KMS-11 (cell line): ENCODE data around the gene CLIC6.
"Not testable (repeated sequence)": the region's sequence is repeated elsewhere in the genome, so short reads cannot be mapped to it uniquely, and the experiment has no call there.

ENCODE experiments used
- H2AFZ ChIP-seq: fragments of 200-600 bp; sonication (generic); 2 replicates; pipeline ENCODE4 v1.6.1; 2016; ENCODE audit warnings: antibody characterized with exemption, mixed run types, low read depth
- H3K27ac ChIP-seq: fragments of 200-600 bp; sonication (generic); 2 replicates; pipeline ENCODE4 v1.6.1; 2016; ENCODE audit warnings: mild to moderate bottlenecking, mixed run types
- H3K27me3 ChIP-seq: fragments of 200-600 bp; sonication (generic); 2 replicates; pipeline ENCODE4 v1.6.1; 2017; ENCODE audit warnings: mild to moderate bottlenecking, low read depth, mixed run types, moderate library complexity; ENCODE audit not compliant: insufficient read depth
- H3K36me3 ChIP-seq: fragments of 200-600 bp; sonication (generic); 2 replicates; pipeline ENCODE4 v1.6.1; 2017; ENCODE audit warnings: mild to moderate bottlenecking, mixed run types; ENCODE audit not compliant: insufficient read depth
- H3K4me1 ChIP-seq: fragments of 200-600 bp; sonication (generic); 2 replicates; pipeline ENCODE4 v1.6.1; 2016; ENCODE audit warnings: mild to moderate bottlenecking, low read depth, mixed run types; ENCODE audit not compliant: poor library complexity, severe bottlenecking
- H3K4me2 ChIP-seq: fragments of 200-600 bp; sonication (generic); 2 replicates; pipeline ENCODE4 v1.7.0; 2016; ENCODE audit warnings: mild to moderate bottlenecking, mixed run types
- H3K4me3 ChIP-seq: fragments of 200-600 bp; sonication (generic); IDR thresholded peaks from 2 replicates; pipeline ENCODE4 v1.6.1; 2017; ENCODE audit warnings: low read depth, low read length, mixed read lengths; ENCODE audit not compliant: insufficient read depth
- H3K79me2 ChIP-seq: fragments of 200-600 bp; sonication (generic); 2 replicates; pipeline ENCODE4 v1.6.1; 2016; ENCODE audit warnings: low read depth, mixed run types; ENCODE audit not compliant: insufficient read depth
- H3K9ac ChIP-seq: fragments of 200-600 bp; sonication (generic); 2 replicates; pipeline ENCODE4 v1.6.1; 2016; ENCODE audit warnings: mild to moderate bottlenecking, mixed run types
- H4K20me1 ChIP-seq: fragments of 200-600 bp; sonication (generic); 2 replicates; pipeline ENCODE4 v1.6.1; 2016; ENCODE audit warnings: mild to moderate bottlenecking, mixed run types; ENCODE audit not compliant: insufficient read depth
- TF ChIP-seq, protein P1 (sequence below): fragments of 200-600 bp; sonication (generic); conservative IDR thresholded peaks from 2 replicates; pipeline ENCODE4 v1.6.1; 2017; ENCODE audit warnings: low read depth, mild to moderate bottlenecking, antibody characterized with exemption, low read length, moderate library complexity, mixed read lengths

CLIC6 gene

DNA sequence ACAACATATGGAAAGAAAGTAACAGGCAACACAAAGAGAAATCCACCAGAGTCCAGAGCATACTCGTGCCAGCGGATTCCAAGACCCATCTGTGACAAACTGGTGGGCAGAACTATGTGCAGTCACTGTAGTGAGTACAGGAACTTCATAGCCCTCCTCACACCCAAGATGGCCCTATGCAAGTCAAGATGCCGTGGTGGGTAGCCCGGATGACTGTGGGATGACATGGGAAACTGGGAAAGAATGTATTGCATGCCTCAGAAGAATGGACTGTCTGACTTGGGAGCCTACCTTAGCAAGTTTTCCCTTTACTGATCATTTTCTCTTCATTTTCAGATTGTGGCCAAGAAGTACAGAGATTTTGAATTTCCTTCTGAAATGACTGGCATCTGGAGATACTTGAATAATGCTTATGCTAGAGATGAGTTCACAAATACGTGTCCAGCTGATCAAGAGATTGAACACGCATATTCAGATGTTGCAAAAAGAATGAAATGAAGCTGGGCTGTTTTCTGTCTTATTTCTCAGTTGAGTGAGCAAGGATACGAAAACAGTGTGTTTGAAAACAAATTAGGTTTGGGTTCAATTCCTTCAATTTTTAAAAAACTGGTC lies 47.3 kb downstream of the CLIC6 start:
- Histone ChIP-seq H3K27ac (no peak overlapping the region), H3K36me3 (no peaks in the 10 kb centered on the region), H3K4me2 (no peak overlapping the region)

DNA sequence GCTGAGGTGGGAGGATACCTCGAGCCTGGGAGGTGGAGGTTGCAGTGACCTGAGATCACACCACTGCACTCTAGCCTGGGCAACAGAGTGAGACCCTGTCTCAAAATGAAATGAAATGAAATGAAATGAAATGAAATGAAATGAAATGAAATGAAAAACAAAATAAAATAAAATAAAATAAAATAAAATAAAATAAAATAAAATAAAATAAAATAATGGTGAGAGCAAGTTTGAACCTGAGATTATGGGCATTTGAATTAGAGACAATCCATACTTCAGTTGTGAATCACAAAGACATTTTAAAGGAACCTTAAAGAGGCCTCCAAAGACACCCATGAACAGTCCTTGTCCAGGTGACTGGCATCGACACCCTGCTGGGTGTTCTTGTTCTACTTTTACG lies 49.7 kb downstream of the CLIC6 start:
- not testable (repeated sequence) for H3K4me2 ChIP-seq, H2AFZ ChIP-seq, H3K27me3 ChIP-seq, H3K79me2 ChIP-seq, H4K20me1 ChIP-seq, H3K4me1 ChIP-seq, H3K9ac ChIP-seq, H3K27ac ChIP-seq, H3K36me3 ChIP-seq, H3K4me3 ChIP-seq

More for the DNA sequence above, 47.3 kb downstream of the CLIC6 start:
- H4K20me1 ChIP-seq: no peaks in the 10 kb centered on the region
- no peaks in the 10 kb centered on the region for H3K4me1 ChIP-seq
- no peaks in the 10 kb centered on the region for H3K27me3 ChIP-seq
- no peak overlapping the region for H2AFZ ChIP-seq
- no peak overlapping the region for H3K4me3 ChIP-seq
- no peak overlapping the region for H3K9ac ChIP-seq
- H3K79me2 ChIP-seq: no peaks in the 10 kb centered on the region
- TF ChIP-seq, protein P1, sequence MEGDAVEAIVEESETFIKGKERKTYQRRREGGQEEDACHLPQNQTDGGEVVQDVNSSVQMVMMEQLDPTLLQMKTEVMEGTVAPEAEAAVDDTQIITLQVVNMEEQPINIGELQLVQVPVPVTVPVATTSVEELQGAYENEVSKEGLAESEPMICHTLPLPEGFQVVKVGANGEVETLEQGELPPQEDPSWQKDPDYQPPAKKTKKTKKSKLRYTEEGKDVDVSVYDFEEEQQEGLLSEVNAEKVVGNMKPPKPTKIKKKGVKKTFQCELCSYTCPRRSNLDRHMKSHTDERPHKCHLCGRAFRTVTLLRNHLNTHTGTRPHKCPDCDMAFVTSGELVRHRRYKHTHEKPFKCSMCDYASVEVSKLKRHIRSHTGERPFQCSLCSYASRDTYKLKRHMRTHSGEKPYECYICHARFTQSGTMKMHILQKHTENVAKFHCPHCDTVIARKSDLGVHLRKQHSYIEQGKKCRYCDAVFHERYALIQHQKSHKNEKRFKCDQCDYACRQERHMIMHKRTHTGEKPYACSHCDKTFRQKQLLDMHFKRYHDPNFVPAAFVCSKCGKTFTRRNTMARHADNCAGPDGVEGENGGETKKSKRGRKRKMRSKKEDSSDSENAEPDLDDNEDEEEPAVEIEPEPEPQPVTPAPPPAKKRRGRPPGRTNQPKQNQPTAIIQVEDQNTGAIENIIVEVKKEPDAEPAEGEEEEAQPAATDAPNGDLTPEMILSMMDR: no peak

DNA sequence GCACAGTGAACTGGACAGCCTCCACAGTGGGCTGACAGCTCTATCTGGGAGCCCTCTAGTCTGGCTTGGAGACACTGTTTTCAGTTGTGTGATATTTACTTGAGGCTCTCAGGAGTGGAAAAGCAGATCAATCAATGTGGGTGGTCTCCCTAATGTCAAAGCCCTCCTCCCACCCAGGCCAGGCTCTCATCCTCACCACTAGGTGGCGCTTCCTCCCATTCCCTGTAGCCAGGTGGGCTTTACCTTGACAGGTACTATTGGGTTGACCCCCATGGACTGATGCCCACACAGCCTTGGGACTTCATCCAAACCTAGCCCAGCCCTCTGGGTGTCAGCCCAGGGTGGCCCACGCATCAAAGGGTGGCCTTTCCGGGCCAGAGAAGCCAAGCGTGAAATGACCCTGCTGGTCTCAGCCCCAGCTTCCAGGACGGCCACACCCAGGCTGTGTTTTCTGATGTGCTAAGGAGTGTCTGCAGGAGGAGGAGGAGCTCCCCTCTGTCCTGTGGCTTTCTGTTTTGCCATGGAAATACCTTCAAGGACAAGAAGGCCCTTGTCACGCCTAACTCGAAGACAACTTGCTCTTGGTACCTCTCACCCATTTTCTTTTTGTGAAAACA lies 54.0 kb downstream of the CLIC6 start:
- no peak overlapping the region for H3K9ac ChIP-seq
- no peaks in the 10 kb centered on the region for H3K79me2 ChIP-seq
- no peaks in the 10 kb centered on the region for H3K27me3 ChIP-seq
- H2AFZ ChIP-seq: no peak overlapping the region
- H3K4me1 ChIP-seq: no peaks in the 10 kb centered on the region
- TF ChIP-seq, protein P1: peak; percentile 69
- no peak overlapping the region for H3K4me3 ChIP-seq
- H3K27ac ChIP-seq: no peak overlapping the region
- H4K20me1 ChIP-seq: no peaks in the 10 kb centered on the region
- H3K36me3 ChIP-seq: no peaks in the 10 kb centered on the region
- H3K4me2 ChIP-seq: no peak overlapping the region

DNA sequence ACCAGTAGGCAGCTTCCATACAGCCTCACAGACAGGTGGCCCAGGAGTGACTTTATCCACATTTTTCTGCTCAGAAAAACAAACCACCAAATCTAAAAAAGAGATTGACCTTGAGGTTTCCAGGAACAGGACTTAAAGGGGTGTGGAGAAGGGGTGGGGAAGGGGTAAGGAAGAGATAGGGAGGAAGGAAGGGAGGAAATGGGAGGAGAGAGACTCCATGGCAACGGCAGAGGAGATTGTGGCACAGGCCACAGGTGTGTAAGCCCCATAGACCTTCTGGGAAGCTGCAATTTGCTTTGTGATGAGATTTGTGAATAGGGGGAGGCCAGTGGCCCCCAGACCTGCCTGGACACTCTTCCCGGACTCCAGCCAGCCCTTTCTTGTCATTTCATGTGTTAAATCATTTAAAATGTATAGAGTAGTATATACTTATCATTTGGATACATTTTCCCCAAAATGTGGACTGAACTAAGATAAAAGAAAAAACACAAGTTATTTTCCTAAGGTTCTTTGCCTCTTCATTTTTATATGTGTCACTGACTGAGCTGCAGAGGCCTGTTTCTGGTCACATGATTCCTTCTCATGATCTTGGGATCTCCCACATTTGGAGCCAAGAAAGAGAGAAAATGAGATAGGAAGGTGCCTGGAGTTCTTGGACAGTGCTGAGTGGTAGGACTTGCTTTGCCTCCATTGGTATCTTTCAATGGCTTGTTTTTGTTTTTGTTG lies 55.5 kb downstream of the CLIC6 start:
- TF ChIP-seq, protein P1: no peak
- H2AFZ ChIP-seq: no peak overlapping the region
- H3K4me1 ChIP-seq: no peaks in the 10 kb centered on the region
- no peaks in the 10 kb centered on the region for H4K20me1 ChIP-seq
- H3K79me2 ChIP-seq: no peaks in the 10 kb centered on the region
- no peak overlapping the region for H3K4me2 ChIP-seq
- no peak overlapping the region for H3K4me3 ChIP-seq
- H3K27me3 ChIP-seq: no peaks in the 10 kb centered on the region
- no peak overlapping the region for H3K9ac ChIP-seq
- no peaks in the 10 kb centered on the region for H3K36me3 ChIP-seq
- no peak overlapping the region for H3K27ac ChIP-seq

DNA sequence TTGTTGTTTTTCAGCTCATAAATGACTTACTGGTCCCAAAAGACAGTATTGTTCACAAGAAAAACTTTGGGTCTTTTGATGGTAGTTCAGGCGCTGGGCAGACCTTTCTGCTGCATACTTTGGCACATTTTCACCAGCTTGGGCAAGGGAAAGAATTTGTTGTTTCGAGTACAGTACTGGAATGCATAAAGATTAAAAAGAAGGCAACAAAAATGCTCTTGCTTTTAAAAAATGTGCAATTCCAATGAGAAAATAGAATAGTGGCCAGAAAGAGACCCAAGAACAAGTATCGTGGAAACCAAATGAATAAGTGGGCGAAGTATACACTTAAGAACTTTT lies 56.0 kb downstream of the CLIC6 start:
- Histone ChIP-seq H3K27me3 (no peaks in the 10 kb centered on the region), H3K4me1 (no peaks in the 10 kb centered on the region), H3K36me3 (no peaks in the 10 kb centered on the region), H2AFZ (no peak overlapping the region), H3K4me3 (no peak overlapping the region), H3K79me2 (no peaks in the 10 kb centered on the region), H4K20me1 (no peaks in the 10 kb centered on the region), H3K9ac (no peak overlapping the region), H3K27ac (no peak overlapping the region), H3K4me2 (no peak overlapping the region)
- TF ChIP-seq, protein P1: no peak
